Suprapubic skin (tissue), 3 donors: ENCODE results near the gene CYSLTR2.

Source experiments
- CTCF ChIP-seq, 2 donors: fragments of 200-600 bp in 1 of 2; fragments of 450-650 bp in 1 of 2; sonication (generic) in 1 of 2; IDR thresholded peaks; one replicate each; pipeline ENCODE4 v1.5.1; 2016 to 2019; ENCODE audit warnings: antibody characterized with exemption in 2 of 2, mild to moderate bottlenecking in 1 of 2, moderate library complexity in 1 of 2
- EP300 ChIP-seq: sonication (generic); formaldehyde crosslinking; IDR thresholded peaks from one replicate; pipeline ENCODE4 v1.6.1; 2017; ENCODE audit warnings: antibody characterized with exemption

GRCh38 chr13:48629277-48629676 is 24.5 kb upstream of the CYSLTR2 start:
- TF ChIP-seq CTCF (IDR thresholded peaks at IDR 0.05) (no peak), EP300 (no peak)
